SU-DHL-6 (cell line): ENCODE measurements around the gene P2RY8.

ENCODE experiments used
- H2AFZ ChIP-seq: fragments of 200-600 bp; sonication (generic); 2 replicates; pipeline ENCODE4 v1.6.1; 2014; ENCODE audit warnings: low read depth, mild to moderate bottlenecking, moderate library complexity, mixed read lengths, antibody characterized with exemption, low read length; ENCODE audit not compliant: severe bottlenecking
- H3F3A ChIP-seq: fragments of 200-600 bp; shearing (Covaris generic); 2 replicates; pipeline ENCODE4 v1.6.0; 2016; ENCODE audit warnings: antibody characterized with exemption, mild to moderate bottlenecking; ENCODE audit not compliant: insufficient read depth
- H3K27ac ChIP-seq: fragments of 200-600 bp; sonication (generic); 2 replicates; pipeline ENCODE4 v1.5.1; 2016; ENCODE audit warnings: low read depth, mild to moderate bottlenecking, low read length, moderate library complexity, mixed read lengths
- H3K27me3 ChIP-seq: fragments of 200-600 bp; sonication (generic), shearing (Covaris generic); 2 replicates; pipeline ENCODE4 v1.6.0; 2014; ENCODE audit warnings: mild to moderate bottlenecking, low read length
- H3K36me3 ChIP-seq: fragments of 200-600 bp; sonication (generic); 2 replicates; pipeline ENCODE4 v1.6.1; 2014; ENCODE audit warnings: mild to moderate bottlenecking, low read length, mixed read lengths
- H3K4me2 ChIP-seq: fragments of 300-600, 200-600 bp; shearing (Covaris generic), sonication (generic); 2 replicates; pipeline ENCODE4 v1.6.0; 2014; ENCODE audit warnings: low read length, low read depth, mild to moderate bottlenecking; ENCODE audit not compliant: poor library complexity, severe bottlenecking
- H3K4me3 ChIP-seq: fragments of 200-600 bp; sonication (generic); 2 replicates; pipeline ENCODE4 v1.5.1; 2014; ENCODE audit warnings: antibody characterized with exemption, low read length, mild to moderate bottlenecking, mixed read lengths; ENCODE audit not compliant: insufficient read depth, poor library complexity, severe bottlenecking
- H3K79me2 ChIP-seq: fragments of 200-600 bp; sonication (generic); 2 replicates; pipeline ENCODE4 v1.6.1; 2014; ENCODE audit warnings: mild to moderate bottlenecking, low read length, moderate library complexity; ENCODE audit not compliant: insufficient read depth
- H3K9ac ChIP-seq: fragments of 200-600 bp; sonication (generic); 2 replicates; pipeline ENCODE4 v1.7.0; 2014; ENCODE audit warnings: mild to moderate bottlenecking, low read length
- H3K9me2 ChIP-seq: fragments of 200-600 bp; sonication (generic); replicated peaks from 2 replicates; pipeline ENCODE4 v1.6.1; 2014; ENCODE audit warnings: low read length; ENCODE audit not compliant: insufficient read depth
- H3K9me3 ChIP-seq: fragments of 200-600 bp; sonication (generic); 2 replicates; pipeline ENCODE4 v1.6.1; 2014; ENCODE audit warnings: low read length, mixed read lengths; ENCODE audit not compliant: insufficient read depth
- H4K20me1 ChIP-seq: fragments of 200-600 bp; sonication (generic); 2 replicates; pipeline ENCODE4 v1.6.1; 2014; ENCODE audit warnings: low read depth, mild to moderate bottlenecking, antibody characterized with exemption, low read length, moderate library complexity, mixed read lengths
- CTCF ChIP-seq: fragments of 200-600 bp; sonication (generic); IDR thresholded peaks from one replicate; pipeline ENCODE4 v1.5.1; 2017; ENCODE audit warnings: antibody characterized with exemption, mild to moderate bottlenecking, low read length, moderate library complexity; ENCODE audit not compliant: insufficient read depth, poor library complexity, severe bottlenecking
- EZH2phosphoT487 ChIP-seq: fragments of 200-600 bp; sonication (generic), shearing (Covaris generic); conservative IDR thresholded peaks from 2 replicates; pipeline ENCODE4 v1.6.1; 2018; ENCODE audit warnings: mild to moderate bottlenecking, antibody characterized with exemption, low read length, moderate library complexity, mixed read lengths

The P2RY8 gene

GRCh38 chrX:1453951-1454785 is 82.8 kb downstream of the P2RY8 start:
- H3K4me2 ChIP-seq = peak overlapping the region; percentile 51
- H3K9me3 ChIP-seq = no peaks in the 10 kb centered on the region
- no peaks in the 10 kb centered on the region for H3K27me3 ChIP-seq

GRCh38 chrX:1453395-1453783 is 83.6 kb downstream of the P2RY8 start:
- Histone ChIP-seq H3K9ac (no peak overlapping the region), H3F3A (peaks cover 20% of the 10 kb centered on the region), H3K27me3 (no peaks in the 10 kb centered on the region), H3K4me2 (peak overlapping the region; percentile 40), H3K4me3 (no peak overlapping the region), H3K27ac (peak overlapping the region; percentile 48; the same call in 1 of the 2 replicates), H2AFZ (no peak overlapping the region), H3K79me2 (peaks cover 28% of the 10 kb centered on the region), H3K9me3 (no peaks in the 10 kb centered on the region), H4K20me1 (no peaks in the 10 kb centered on the region), H3K9me2 (no peaks in the 10 kb centered on the region), H3K36me3 (no peaks in the 10 kb centered on the region)
- TF ChIP-seq CTCF (no peak), EZH2phosphoT487 (no peak)

More at GRCh38 chrX:1453951-1454785, 82.8 kb downstream of the P2RY8 start:
- no peaks in the 10 kb centered on the region for H3K9me2 ChIP-seq
- H3F3A ChIP-seq = peaks cover 20% of the 10 kb centered on the region
- H3K9ac ChIP-seq = peak overlapping the region; percentile 32; the same call in 1 of the 2 replicates
- H3K79me2 ChIP-seq = peaks cover 28% of the 10 kb centered on the region
- H3K4me3 ChIP-seq = no peak overlapping the region
- no peak for TF ChIP-seq EZH2phosphoT487
- peak; percentile 53 for TF ChIP-seq CTCF
- H4K20me1 ChIP-seq = no peaks in the 10 kb centered on the region
- H3K27ac ChIP-seq = peak overlapping the region; percentile 81
- H3K36me3 ChIP-seq = no peaks in the 10 kb centered on the region
- no peak overlapping the region for H2AFZ ChIP-seq

- no peak within 1 kb of the TSS for H2AFZ ChIP-seq
- H3K79me2 ChIP-seq = peaks cover 28% of the 10 kb centered on the region
- H3K9me2 ChIP-seq = no peaks in the 10 kb centered on the region
- H4K20me1 ChIP-seq = no peaks in the 10 kb centered on the region
- H3K9ac ChIP-seq = peak within 1 kb of the TSS; percentile 72
- peak within 1 kb of the TSS; percentile 67 for H3K4me3 ChIP-seq
- peaks cover 19% of the 10 kb centered on the region for H3F3A ChIP-seq
- H3K27ac ChIP-seq = peak within 1 kb of the TSS; percentile 58
- no peak for TF ChIP-seq CTCF
- H3K27me3 ChIP-seq = no peaks in the 10 kb centered on the region
- H3K36me3 ChIP-seq = no peaks in the 10 kb centered on the region
- no peaks in the 10 kb centered on the region for H3K9me3 ChIP-seq
- peak within 1 kb of the TSS; percentile 57 for H3K4me2 ChIP-seq
Measured at GRCh38 chrX:1452516-1453394, 84.2 kb downstream of the P2RY8 start, which contains the start of gene ASMTL. Gene ASMTL (minus strand): TSS chrX:1452909. CDS start chrX:1452840, 69 bp downstream.
